DOHH2 (cell line): Measurements from ENCODE around the gene MOK.

Source experiments
- CTCF ChIP-seq: fragments of 200-600 bp; sonication (generic); IDR thresholded peaks from one replicate; pipeline ENCODE4 v1.5.1; 2014; ENCODE audit warnings: antibody characterized with exemption, mild to moderate bottlenecking, low read depth, low read length; ENCODE audit not compliant: poor library complexity, severe bottlenecking
- EZH2phosphoT487 ChIP-seq: fragments of 200-600 bp; sonication (generic); IDR thresholded peaks from 2 replicates; pipeline ENCODE4 v1.6.1; 2017; ENCODE audit warnings: borderline replicate concordance, mild to moderate bottlenecking, antibody characterized with exemption, low read length, moderate library complexity, mixed read lengths

GRCh38 chr14:102200690-102201352 lies 104.1 kb downstream of the MOK start:
- no peak for TF ChIP-seq EZH2phosphoT487
- TF ChIP-seq CTCF, result no peak
